Adipocyte (in vitro differentiated cells): ENCODE results near the gene NIN.
"Not testable (repeated sequence)": the region's sequence is repeated elsewhere in the genome, so short reads cannot be mapped to it uniquely, and the experiment has no call there.

Source experiments
- DNase-seq: peaks from one replicate; pipeline ENCODE4 v3.0.0-alpha.2; 2015; ENCODE audit warnings: low read depth
- H3K27me3 ChIP-seq: replicated peaks from 2 replicates; pipeline ENCODE4 v1.7.0; 2013; ENCODE audit warnings: mild to moderate bottlenecking, low read length, moderate library complexity; ENCODE audit not compliant: control insufficient read depth, insufficient read depth
- H3K36me3 ChIP-seq: 2 replicates; pipeline ENCODE4 v1.7.0; 2013; ENCODE audit warnings: low read length, mild to moderate bottlenecking, moderate library complexity; ENCODE audit not compliant: control insufficient read depth, insufficient read depth, severe bottlenecking
- H3K4me1 ChIP-seq: 2 replicates; pipeline ENCODE4 v1.7.0; 2013; ENCODE audit warnings: mild to moderate bottlenecking, low read length, moderate library complexity; ENCODE audit not compliant: control insufficient read depth, insufficient read depth
- H3K4me3 ChIP-seq: 2 replicates; pipeline ENCODE4 v1.7.0; 2013; ENCODE audit warnings: mild to moderate bottlenecking, low read length, moderate library complexity
- H3K9ac ChIP-seq: 2 replicates; pipeline ENCODE4 v1.7.0; 2013; ENCODE audit warnings: mild to moderate bottlenecking, low read length, moderate library complexity
- H3K9me3 ChIP-seq: 2 replicates; pipeline ENCODE4 v1.7.0; 2013; ENCODE audit warnings: mild to moderate bottlenecking, low read length, moderate library complexity; ENCODE audit not compliant: control insufficient read depth

The NIN gene

GRCh38 chr14:50826681-50827080 lies 4.3 kb downstream of the NIN start:
- H3K27me3 ChIP-seq = no peaks in the 10 kb centered on the region
- H3K4me3 ChIP-seq = no peak overlapping the region

GRCh38 chr14:50825307-50825706 lies 5.7 kb downstream of the NIN start:
- Histone ChIP-seq H3K4me3 (no peak overlapping the region), H3K9me3 (no peaks in the 10 kb centered on the region), H3K9ac (no peak overlapping the region), H3K36me3 (no peaks in the 10 kb centered on the region), H3K4me1 (peaks cover 33% of the 10 kb centered on the region), H3K27me3 (no peaks in the 10 kb centered on the region)
- no peak for DNase-seq

More at GRCh38 chr14:50826681-50827080, 4.3 kb downstream of the NIN start:
- Histone ChIP-seq H3K4me1 (peaks cover 36% of the 10 kb centered on the region), H3K9me3 (no peaks in the 10 kb centered on the region), H3K9ac (no peak overlapping the region), H3K36me3 (no peaks in the 10 kb centered on the region)
- DNase-seq = no peak

DNA sequence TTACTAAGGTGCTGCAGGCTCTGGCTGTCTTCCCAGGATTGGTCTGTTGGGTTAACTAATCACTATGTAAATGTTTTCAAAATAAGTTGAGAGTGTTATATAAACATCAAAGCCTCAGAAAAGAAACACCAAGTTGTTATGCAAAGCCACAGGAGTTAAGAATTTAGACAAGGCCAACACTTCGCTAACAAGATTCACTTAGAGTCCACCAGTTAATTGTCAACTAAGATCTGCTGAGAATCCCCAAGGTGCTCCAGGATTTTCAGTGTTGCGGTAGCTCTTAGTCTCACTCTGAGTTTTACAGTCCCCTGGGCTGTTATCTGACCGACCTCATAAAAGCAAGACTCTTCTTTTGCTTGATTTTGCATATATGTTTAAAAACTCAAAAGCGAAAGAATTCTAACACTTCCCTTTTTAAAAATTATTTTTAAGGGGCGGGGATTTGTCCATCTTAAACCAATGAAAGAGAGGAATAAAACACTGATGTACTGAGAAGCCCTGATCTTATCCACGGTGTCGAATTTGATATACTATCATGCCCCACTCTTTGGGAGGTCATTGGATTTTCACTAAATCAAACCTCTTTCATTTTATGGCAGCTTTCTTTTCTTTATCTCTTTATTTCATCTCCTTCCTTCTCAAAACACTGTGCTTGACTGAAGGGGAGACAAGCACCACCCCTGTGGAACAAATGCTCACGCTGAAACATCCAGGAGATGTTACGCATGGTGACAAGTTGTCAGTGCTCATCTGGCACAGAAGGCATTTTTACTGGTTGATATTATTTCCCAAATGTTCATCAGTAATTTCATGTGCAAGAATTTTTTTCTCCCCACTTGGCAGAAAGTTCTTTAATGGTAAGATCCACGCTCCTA lies 7.0 kb downstream of the NIN start:
- Histone ChIP-seq H3K4me1 (peaks cover 24% of the 10 kb centered on the region), H3K9me3 (no peaks in the 10 kb centered on the region), H3K9ac (no peak overlapping the region), H3K4me3 (no peak overlapping the region), H3K27me3 (no peaks in the 10 kb centered on the region), H3K36me3 (no peaks in the 10 kb centered on the region)
- DNase-seq = no peak

GRCh38 chr14:50823051-50823761 lies 7.8 kb downstream of the NIN start:
- no peaks in the 10 kb centered on the region for H3K36me3 ChIP-seq
- DNase-seq = no peak
- H3K27me3 ChIP-seq = no peaks in the 10 kb centered on the region
- H3K9ac ChIP-seq = no peak overlapping the region
- H3K4me1 ChIP-seq = peaks cover 17% of the 10 kb centered on the region
- no peaks in the 10 kb centered on the region for H3K9me3 ChIP-seq
- H3K4me3 ChIP-seq = no peak overlapping the region

GRCh38 chr14:50822501-50823042 lies 8.4 kb downstream of the NIN start:
- no peak overlapping the region for H3K9ac ChIP-seq
- no peaks in the 10 kb centered on the region for H3K36me3 ChIP-seq
- peaks cover 17% of the 10 kb centered on the region for H3K4me1 ChIP-seq
- H3K4me3 ChIP-seq = no peak overlapping the region
- H3K9me3 ChIP-seq = no peaks in the 10 kb centered on the region
- no peaks in the 10 kb centered on the region for H3K27me3 ChIP-seq
- no peak for DNase-seq

DNA sequence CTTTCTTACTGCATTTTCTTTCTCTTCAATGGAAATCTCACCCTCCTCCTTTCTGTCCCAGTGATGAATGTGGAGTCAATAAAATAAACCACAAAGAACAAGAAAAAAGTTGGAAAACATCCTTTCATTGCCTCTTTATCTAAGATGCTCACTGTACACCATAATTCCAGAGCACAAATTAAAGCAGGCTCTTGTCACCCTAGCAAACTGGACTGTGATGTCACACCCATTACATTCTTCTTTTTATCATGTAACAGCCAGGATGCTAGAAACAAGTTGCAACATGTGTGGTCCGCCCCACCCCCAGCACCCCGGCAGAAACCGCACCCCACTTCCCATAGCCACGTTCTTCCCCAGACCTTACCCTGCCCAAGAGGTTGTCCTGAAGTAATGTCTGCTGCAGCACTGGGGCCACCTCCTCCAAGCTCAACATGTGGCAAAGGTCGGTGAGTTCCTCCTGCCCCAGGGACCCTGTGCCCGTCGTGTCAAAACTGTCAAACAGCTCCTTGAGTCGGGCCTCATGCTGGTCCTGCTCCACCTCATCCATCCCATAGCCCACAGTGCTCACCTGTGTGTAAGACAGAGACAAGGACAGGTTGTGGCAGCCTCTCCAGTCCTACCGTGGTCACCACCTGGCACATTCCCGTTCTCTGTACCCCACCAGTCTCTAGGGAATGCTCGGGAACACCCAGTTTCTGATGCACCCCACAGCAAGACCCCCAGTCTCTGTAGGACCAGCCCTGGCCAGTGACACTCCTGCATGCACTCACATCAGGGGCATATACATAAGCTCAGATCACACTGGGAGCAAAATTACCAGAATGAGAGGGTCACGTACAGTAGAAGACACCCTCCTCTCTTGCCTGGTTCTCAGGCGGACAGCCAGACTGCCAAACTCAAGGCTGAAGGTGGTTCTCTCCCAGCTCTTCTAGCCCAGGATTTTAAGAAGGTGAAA lies 9.2 kb downstream of the NIN start:
- no peaks in the 10 kb centered on the region for H3K36me3 ChIP-seq
- H3K4me1 ChIP-seq = peaks cover 17% of the 10 kb centered on the region
- H3K4me3 ChIP-seq = no peak overlapping the region
- no peaks in the 10 kb centered on the region for H3K27me3 ChIP-seq
- DNase-seq = no peak
- H3K9ac ChIP-seq = no peak overlapping the region
- H3K9me3 ChIP-seq = no peaks in the 10 kb centered on the region

- no peaks in the 10 kb centered on the region for H3K27me3 ChIP-seq
- no peak for DNase-seq
- H3K9ac ChIP-seq = no peak overlapping the region
- no peaks in the 10 kb centered on the region for H3K36me3 ChIP-seq
- no peaks in the 10 kb centered on the region for H3K9me3 ChIP-seq
- H3K4me1 ChIP-seq = peaks cover 24% of the 10 kb centered on the region
- no peak overlapping the region for H3K4me3 ChIP-seq
Measured at GRCh38 chr14:50820786-50821509, 10.0 kb downstream of the NIN start.

GRCh38 chr14:50819303-50819702 lies 11.7 kb downstream of the NIN start:
- H3K9me3 ChIP-seq, DNase-seq, H3K9ac ChIP-seq, H3K36me3 ChIP-seq, H3K27me3 ChIP-seq, H3K4me3 ChIP-seq: not testable (repeated sequence)
- peaks cover 24% of the 10 kb centered on the region for H3K4me1 ChIP-seq

- no peak overlapping the region for H3K4me3 ChIP-seq
- DNase-seq = peak; percentile 14
- no peaks in the 10 kb centered on the region for H3K36me3 ChIP-seq
- H3K27me3 ChIP-seq = no peaks in the 10 kb centered on the region
- peaks cover 3% of the 10 kb centered on the region for H3K9me3 ChIP-seq
- H3K9ac ChIP-seq = no peak overlapping the region
- H3K4me1 ChIP-seq = peaks cover 7% of the 10 kb centered on the region
Measured at GRCh38 chr14:50816395-50817047, 14.4 kb downstream of the NIN start.

DNA sequence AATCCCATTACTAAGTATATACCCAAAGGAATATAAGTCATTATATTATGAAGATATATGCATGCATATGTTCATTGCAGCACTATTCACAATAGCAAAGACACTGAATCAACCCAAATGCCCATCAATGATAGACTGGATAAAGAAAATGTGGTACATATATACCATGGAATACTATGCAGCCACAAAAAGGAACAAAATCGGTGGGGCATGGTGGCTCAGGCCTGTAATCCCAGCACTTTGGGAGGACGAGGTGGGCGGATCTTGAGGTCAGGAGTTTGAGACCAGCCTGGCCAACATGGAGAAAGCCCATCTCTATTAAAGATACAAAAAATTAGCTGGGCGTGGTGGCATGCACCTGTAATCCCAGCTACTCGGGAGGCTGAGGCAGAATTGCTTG lies 15.4 kb downstream of the NIN start:
- H3K4me3 ChIP-seq, DNase-seq, H3K4me1 ChIP-seq, H3K27me3 ChIP-seq, H3K9me3 ChIP-seq, H3K9ac ChIP-seq, H3K36me3 ChIP-seq: not testable (repeated sequence)
